ENCODE results near the gene CDC123. TPM values are rescaled to one million over a fixed set of nuclear protein-coding genes. Genes with fewer than 3 reads are reported as not detected.

The CDC123 gene, protein sequence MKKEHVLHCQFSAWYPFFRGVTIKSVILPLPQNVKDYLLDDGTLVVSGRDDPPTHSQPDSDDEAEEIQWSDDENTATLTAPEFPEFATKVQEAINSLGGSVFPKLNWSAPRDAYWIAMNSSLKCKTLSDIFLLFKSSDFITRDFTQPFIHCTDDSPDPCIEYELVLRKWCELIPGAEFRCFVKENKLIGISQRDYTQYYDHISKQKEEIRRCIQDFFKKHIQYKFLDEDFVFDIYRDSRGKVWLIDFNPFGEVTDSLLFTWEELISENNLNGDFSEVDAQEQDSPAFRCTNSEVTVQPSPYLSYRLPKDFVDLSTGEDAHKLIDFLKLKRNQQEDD
- 158 and 175 TPM in 2 replicates for total RNA-seq (2014; rRNA removed; shearing (Covaris generic))
- polyA plus RNA-seq (2016; fragmentation: Nextera tagmentation; extraction: Ambion mirVana): 164 and 179 TPM in 2 replicates
- long read RNA-seq, transcript CDC123-201 (13 exons, 1,542 nt): major isoform, 195 of 233 reads
- long read RNA-seq, partial matches to known transcripts: 12 of 233 reads
- long read RNA-seq, other reads (novel, unspliced or antisense): 24 of 233 reads

DNA sequence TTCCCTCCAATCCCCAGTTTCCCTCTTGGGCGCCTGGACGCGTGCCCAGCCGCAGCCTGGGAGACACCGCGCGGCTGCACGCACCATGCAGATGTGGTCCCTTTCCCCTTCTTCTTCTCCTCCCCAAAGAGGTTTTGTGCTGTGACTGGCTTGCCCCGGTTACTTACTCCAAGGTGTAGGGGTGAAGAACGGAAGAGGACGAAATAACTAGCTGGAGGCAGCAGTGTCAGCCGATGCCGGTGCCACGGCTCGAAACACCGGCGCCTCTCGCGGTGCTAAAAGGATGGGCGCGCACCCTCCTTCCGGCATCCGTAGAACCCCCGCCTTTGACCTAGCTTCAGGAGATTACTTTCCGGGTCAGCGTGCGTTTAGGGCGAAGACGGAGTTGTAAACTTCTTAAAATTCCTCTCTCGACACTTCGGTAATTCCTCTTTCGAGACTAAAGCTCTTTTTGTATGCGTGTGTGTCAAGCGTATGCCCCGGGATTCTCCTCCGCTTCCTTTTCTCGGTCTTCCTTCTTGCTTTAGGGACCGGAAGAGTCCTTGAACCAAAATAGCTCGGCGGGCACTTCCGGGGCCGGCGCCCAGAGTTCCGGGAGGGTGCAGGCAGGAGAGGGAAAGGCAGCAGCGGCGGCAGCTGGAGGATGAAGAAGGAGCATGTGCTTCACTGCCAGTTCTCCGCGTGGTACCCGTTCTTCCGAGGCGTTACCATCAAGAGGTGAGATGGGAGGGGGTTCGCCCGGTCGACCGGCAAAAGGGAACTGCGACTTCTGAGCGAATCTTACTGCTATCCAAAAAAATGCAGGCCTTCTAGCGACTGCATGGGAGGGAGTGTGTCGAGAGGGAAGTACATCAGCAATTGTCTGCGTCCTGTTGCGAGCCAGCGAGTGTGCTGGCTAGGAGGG, at the start of gene CDC123, which contains the start of gene NUDT5:
CDC123 (plus strand) TSS at position 586 of the 904 bp plus-strand sequence; CDS start at position 644, 58 bp downstream.
NUDT5 (minus strand) TSS at position 289 of the 904 bp plus-strand sequence. CDS start 9,600 bp downstream, outside the sequence.
- H2AFZ ChIP-seq: peak within 1 kb of the TSS; percentile 83
- peaks cover 95% of the 10 kb centered on the region for H3K79me2 ChIP-seq (replicated peaks; ENCODE audit: insufficient read depth)
- TF ChIP-seq CREB1 (CRISPR knock-in tag; IDR thresholded peaks at IDR 0.05; ENCODE audit: low read depth) (no peak), STAT1 (IDR thresholded peaks at IDR 0.05; ENCODE audit: unreplicated experiment) (no peak), JUNB (IDR thresholded peaks at IDR 0.05; ENCODE audit: unreplicated experiment) (no peak), ZNF331 (CRISPR knock-in tag; IDR thresholded peaks at IDR 0.05; ENCODE audit: low read depth) (no peak), POLR2AphosphoS5 (IDR thresholded peaks at IDR 0.05; ENCODE audit: low read depth) (peak; percentile 84), ZNF114 (CRISPR knock-in tag; IDR thresholded peaks at IDR 0.05) (no peak)
- TF ChIP-seq, protein P1, sequence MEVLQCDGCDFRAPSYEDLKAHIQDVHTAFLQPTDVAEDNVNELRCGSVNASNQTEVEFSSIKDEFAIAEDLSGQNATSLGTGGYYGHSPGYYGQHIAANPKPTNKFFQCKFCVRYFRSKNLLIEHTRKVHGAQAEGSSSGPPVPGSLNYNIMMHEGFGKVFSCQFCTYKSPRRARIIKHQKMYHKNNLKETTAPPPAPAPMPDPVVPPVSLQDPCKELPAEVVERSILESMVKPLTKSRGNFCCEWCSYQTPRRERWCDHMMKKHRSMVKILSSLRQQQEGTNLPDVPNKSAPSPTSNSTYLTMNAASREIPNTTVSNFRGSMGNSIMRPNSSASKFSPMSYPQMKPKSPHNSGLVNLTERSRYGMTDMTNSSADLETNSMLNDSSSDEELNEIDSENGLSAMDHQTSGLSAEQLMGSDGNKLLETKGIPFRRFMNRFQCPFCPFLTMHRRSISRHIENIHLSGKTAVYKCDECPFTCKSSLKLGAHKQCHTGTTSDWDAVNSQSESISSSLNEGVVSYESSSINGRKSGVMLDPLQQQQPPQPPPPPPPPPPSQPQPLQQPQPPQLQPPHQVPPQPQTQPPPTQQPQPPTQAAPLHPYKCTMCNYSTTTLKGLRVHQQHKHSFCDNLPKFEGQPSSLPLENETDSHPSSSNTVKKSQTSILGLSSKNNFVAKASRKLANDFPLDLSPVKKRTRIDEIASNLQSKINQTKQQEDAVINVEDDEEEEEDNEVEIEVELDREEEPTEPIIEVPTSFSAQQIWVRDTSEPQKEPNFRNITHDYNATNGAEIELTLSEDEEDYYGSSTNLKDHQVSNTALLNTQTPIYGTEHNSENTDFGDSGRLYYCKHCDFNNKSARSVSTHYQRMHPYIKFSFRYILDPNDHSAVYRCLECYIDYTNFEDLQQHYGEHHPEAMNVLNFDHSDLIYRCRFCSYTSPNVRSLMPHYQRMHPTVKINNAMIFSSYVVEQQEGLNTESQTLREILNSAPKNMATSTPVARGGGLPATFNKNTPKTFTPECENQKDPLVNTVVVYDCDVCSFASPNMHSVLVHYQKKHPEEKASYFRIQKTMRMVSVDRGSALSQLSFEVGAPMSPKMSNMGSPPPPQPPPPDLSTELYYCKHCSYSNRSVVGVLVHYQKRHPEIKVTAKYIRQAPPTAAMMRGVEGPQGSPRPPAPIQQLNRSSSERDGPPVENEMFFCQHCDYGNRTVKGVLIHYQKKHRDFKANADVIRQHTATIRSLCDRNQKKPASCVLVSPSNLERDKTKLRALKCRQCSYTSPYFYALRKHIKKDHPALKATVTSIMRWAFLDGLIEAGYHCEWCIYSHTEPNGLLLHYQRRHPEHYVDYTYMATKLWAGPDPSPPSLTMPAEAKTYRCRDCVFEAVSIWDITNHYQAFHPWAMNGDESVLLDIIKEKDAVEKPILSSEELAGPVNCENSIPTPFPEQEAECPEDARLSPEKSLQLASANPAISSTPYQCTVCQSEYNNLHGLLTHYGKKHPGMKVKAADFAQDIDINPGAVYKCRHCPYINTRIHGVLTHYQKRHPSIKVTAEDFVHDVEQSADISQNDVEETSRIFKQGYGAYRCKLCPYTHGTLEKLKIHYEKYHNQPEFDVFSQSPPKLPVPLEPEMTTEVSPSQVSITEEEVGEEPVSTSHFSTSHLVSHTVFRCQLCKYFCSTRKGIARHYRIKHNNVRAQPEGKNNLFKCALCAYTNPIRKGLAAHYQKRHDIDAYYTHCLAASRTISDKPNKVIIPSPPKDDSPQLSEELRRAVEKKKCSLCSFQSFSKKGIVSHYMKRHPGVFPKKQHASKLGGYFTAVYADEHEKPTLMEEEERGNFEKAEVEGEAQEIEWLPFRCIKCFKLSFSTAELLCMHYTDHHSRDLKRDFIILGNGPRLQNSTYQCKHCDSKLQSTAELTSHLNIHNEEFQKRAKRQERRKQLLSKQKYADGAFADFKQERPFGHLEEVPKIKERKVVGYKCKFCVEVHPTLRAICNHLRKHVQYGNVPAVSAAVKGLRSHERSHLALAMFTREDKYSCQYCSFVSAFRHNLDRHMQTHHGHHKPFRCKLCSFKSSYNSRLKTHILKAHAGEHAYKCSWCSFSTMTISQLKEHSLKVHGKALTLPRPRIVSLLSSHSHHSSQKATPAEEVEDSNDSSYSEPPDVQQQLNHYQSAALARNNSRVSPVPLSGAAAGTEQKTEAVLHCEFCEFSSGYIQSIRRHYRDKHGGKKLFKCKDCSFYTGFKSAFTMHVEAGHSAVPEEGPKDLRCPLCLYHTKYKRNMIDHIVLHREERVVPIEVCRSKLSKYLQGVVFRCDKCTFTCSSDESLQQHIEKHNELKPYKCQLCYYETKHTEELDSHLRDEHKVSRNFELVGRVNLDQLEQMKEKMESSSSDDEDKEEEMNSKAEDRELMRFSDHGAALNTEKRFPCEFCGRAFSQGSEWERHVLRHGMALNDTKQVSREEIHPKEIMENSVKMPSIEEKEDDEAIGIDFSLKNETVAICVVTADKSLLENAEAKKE (CRISPR knock-in tag; IDR thresholded peaks at IDR 0.05): no peak
- TF ChIP-seq, protein P2, sequence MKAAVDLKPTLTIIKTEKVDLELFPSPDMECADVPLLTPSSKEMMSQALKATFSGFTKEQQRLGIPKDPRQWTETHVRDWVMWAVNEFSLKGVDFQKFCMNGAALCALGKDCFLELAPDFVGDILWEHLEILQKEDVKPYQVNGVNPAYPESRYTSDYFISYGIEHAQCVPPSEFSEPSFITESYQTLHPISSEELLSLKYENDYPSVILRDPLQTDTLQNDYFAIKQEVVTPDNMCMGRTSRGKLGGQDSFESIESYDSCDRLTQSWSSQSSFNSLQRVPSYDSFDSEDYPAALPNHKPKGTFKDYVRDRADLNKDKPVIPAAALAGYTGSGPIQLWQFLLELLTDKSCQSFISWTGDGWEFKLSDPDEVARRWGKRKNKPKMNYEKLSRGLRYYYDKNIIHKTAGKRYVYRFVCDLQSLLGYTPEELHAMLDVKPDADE (IDR thresholded peaks at IDR 0.05): peak; percentile 59; the same call in 1 of the 2 replicates
- TF ChIP-seq, protein P3, sequence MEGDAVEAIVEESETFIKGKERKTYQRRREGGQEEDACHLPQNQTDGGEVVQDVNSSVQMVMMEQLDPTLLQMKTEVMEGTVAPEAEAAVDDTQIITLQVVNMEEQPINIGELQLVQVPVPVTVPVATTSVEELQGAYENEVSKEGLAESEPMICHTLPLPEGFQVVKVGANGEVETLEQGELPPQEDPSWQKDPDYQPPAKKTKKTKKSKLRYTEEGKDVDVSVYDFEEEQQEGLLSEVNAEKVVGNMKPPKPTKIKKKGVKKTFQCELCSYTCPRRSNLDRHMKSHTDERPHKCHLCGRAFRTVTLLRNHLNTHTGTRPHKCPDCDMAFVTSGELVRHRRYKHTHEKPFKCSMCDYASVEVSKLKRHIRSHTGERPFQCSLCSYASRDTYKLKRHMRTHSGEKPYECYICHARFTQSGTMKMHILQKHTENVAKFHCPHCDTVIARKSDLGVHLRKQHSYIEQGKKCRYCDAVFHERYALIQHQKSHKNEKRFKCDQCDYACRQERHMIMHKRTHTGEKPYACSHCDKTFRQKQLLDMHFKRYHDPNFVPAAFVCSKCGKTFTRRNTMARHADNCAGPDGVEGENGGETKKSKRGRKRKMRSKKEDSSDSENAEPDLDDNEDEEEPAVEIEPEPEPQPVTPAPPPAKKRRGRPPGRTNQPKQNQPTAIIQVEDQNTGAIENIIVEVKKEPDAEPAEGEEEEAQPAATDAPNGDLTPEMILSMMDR (conservative IDR thresholded peaks at IDR 0.05; ENCODE audit: low read depth in 2 of 2): no peak
- Mint-ChIP-seq H3K4me3 (peak within 1 kb of the TSS; percentile 91), H3K9me3 (no peaks in the 10 kb centered on the region; the same call in 2 of the 3 replicates), H3K36me3 (ENCODE audit: low read depth) (peaks cover 26% of the 10 kb centered on the region), H3K4me1 (peaks cover 8% of the 10 kb centered on the region), H3K27me3 (ENCODE audit: insufficient read depth, low read depth, poor library complexity) (peaks cover 11% of the 10 kb centered on the region), H3K27ac (peak within 1 kb of the TSS; percentile 98)
- H3K27me3 ChIP-seq (ENCODE audit: insufficient read depth): no peaks in the 10 kb centered on the region
- peak within 1 kb of the TSS; percentile 84 for H3K4me2 ChIP-seq
- H3K36me3 ChIP-seq (ENCODE audit: insufficient read depth): peaks cover 21% of the 10 kb centered on the region; the same call in 1 of the 2 replicates
- no peaks in the 10 kb centered on the region for H3K9me2 ChIP-seq (ENCODE audit: insufficient read depth)
- DNase-seq (ENCODE audit: low spot score) (peak; percentile 93), ATAC-seq (peak; percentile 92)
- no peaks in the 10 kb centered on the region; the same call in 1 of the 2 replicates for H3F3A ChIP-seq (replicated peaks; ENCODE audit: low read depth)
- peak within 1 kb of the TSS; percentile 79 for H3K4me3 ChIP-seq
- peaks cover 39% of the 10 kb centered on the region for H4K20me1 ChIP-seq (replicated peaks; ENCODE audit: insufficient read depth)
- peak within 1 kb of the TSS; percentile 88 for H3K27ac ChIP-seq (ENCODE audit: low read depth)
- H3K4me1 ChIP-seq (ENCODE audit: insufficient read depth): peaks cover 12% of the 10 kb centered on the region

All from GM23338 (cell line).